A172 (cell line): ENCODE data around the gene GTF3C5. TPM values are rescaled to one million over a fixed set of nuclear protein-coding genes. Genes with fewer than 3 reads are reported as not detected.
A peak's percentile ranks its signal among the peaks of the same experiment; 100 is the strongest.
"Not testable (repeated sequence)": the region's sequence is repeated elsewhere in the genome, so short reads cannot be mapped to it uniquely, and the experiment has no call there.

Experiments
- DNase-seq: peaks from one replicate; pipeline ENCODE4 v3.0.0-alpha.2; 2015; ENCODE audit warnings: low spot score
- total RNA-seq: library from RNA; depleted of rRNA; stranded (reverse); fragments of >200 nt; shearing (Covaris generic); gene quantifications from 2 replicates; pipeline ENCODE4 v1.2.3, GENCODE V29; 2014

GTF3C5 gene
- total RNA-seq, 1 experiment from 2014 or later: 98.4 TPM

DNA sequence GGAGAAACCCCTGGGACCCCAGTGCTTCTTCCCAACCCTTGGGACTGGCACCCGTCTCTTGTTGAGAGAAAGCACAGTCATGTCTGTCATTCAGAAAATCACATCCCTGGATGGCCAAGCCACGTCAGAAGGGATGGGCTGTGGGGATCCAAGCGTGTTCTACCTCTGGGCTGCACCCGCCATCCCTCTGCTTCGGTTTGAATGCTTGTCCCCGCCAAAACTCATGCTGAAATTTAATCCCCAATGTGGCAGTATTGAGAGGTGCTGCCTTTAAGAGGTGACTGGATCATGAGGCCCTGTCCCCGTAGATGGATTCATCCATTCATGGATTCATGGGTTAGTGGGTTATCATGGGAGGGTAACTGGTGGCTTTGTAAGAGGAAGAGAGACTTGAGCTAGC lies 58.0 kb downstream of the GTF3C5 start:
- no peak for DNase-seq

- DNase-seq: no peak
Observed at GRCh38 chr9:133089271-133089671, 58.5 kb downstream of the GTF3C5 start.

- no peak for DNase-seq
Observed at GRCh38 chr9:133090187-133090586, 59.4 kb downstream of the GTF3C5 start.

DNA sequence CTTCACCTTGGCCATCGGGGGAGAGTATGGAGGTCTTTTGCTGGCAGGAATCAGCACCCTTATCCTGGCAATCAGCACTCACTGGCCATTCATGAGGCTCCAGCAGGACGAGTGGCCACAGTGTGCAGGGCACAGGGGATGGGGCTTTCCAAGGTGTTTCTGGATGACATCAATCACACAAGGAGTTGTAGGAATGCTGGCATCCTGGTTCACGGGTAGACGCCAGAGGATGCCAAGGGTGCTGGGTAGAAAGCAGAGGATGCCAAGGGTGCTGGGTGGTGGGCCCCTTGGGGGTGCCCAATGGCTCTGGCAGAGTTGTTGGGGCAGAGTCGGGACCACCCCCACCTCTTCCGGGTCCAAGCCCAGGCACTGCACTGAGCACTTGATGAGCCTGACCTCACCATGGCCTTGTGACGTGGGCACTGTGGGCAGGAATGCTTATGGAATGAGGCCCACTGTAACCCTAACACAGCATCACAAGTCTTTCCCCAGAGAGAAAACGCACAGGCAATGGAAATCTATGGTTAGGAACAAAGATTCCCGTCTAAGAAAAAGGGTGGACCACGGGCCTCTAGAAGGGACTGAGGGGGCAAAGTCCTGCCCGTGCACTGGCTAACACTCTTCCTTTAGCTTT lies 60.1 kb downstream of the GTF3C5 start:
- no peak for DNase-seq

- DNase-seq: not testable (repeated sequence)
Observed at GRCh38 chr9:133094351-133094750, 63.6 kb downstream of the GTF3C5 start.

DNA sequence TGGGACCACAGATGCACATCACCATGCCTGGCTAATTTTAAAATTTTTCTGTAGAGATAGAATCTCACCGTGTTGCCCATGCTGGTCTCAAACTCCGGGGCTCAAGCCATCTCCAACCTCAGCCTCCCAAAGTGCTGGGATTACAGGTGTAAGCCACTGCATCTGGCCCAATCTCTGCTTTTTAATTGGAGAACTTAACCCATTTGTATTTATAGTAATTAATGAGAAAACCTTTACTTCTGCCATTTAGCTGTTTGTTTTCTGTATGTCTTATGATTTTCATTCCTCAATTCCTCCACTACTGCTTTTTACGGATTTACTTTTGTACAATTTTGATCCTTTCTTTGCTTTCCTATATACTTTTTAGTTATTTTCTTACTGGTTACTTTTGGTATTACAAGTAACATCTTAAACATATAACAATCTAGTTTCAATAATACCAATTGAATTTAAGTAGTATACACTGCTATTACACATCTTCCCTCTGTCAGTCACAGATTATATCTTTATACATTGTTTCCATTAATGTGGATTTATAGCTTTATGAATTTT lies 64.1 kb downstream of the GTF3C5 start:
- no peak for DNase-seq

- no peak for DNase-seq
Observed at GRCh38 chr9:133098104-133098754, 67.4 kb downstream of the GTF3C5 start.

GRCh38 chr9:133098871-133099270 lies 68.1 kb downstream of the GTF3C5 start:
- no peak for DNase-seq

GRCh38 chr9:133099726-133100505 lies 69.1 kb downstream of the GTF3C5 start:
- no peak for DNase-seq

DNA sequence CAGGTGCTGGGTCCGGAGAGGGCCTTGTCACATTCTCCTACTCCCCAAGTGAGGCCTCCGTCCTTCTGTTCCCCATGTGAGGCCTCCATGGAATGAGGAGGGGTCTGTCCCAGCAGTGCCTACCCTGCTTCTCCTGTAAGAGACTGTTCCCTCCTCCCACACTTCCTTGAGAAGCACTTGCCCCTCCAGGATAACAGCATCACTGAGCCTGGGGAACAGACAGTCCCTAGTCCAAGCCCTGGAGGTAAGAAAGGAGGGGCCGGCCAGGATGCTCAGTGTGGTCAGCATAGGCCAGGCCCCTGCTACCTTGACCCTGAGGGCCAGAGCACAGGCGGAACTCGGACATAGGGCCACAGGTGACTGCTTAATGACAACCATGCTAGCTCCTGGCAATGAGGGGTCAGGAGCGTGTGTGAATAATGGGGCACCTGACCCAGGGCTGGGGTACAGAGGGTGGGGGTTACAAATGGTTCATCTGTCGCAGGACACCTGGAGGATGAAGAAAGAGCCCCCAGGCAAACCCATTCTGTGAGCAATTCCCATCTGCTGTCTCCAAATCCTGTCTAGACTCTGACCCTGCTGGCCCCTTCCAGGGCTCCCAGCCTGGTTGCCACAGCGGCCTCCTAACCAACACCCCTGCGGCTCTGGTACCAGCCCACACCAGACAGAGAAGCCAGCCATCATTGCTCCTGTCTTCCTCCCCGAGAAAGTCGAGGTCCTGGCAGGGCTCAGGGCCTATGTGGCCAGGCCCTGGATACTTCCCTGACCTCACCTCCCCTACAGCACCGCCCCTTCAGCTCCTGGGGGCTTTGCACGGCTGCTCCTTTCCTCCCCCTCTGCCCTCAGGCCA lies 69.9 kb downstream of the GTF3C5 start:
- DNase-seq: no peak

GRCh38 chr9:133101356-133102189 lies 70.8 kb downstream of the GTF3C5 start:
- DNase-seq: no peak

DNA sequence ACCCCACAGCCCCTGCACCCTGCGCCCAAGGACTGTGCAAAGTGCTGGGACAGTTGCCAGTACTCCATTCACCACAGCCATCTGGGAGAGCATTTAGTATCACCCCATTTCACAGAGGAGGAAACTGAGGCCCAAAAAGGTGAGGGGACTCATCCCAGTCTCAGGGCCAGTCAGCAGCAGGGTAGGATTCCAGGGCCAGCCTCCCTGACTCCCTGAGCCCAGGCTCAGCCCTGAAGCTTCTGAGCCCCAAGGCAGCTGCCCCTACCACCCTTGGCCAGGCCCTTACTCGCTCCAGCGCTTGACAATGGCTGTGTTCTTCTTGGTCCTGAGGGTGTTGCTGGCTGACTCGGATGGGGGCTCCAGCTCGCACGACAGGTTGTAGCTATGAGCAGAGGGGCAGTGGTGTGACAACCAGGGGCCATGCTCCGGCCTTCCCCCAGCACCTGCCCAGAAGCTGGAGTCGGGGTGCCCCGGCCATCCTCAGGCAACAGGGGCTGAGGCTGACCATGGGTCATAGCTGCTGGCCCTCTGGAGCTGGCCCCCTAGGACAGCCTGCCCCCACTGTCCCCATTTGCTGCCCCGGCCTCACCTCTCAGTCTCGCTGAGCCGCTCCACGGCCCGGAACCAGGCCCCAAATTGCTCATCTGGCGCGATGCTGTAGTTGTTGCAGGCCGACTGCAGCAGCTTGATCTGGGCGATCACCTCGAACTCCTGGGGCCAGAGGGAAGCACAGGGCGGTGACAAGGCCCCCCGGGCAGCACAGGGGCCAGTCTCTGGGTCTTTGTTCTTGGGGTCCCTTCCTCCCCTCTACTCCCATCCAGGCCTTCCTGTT lies 71.6 kb downstream of the GTF3C5 start:
- no peak for DNase-seq

DNA sequence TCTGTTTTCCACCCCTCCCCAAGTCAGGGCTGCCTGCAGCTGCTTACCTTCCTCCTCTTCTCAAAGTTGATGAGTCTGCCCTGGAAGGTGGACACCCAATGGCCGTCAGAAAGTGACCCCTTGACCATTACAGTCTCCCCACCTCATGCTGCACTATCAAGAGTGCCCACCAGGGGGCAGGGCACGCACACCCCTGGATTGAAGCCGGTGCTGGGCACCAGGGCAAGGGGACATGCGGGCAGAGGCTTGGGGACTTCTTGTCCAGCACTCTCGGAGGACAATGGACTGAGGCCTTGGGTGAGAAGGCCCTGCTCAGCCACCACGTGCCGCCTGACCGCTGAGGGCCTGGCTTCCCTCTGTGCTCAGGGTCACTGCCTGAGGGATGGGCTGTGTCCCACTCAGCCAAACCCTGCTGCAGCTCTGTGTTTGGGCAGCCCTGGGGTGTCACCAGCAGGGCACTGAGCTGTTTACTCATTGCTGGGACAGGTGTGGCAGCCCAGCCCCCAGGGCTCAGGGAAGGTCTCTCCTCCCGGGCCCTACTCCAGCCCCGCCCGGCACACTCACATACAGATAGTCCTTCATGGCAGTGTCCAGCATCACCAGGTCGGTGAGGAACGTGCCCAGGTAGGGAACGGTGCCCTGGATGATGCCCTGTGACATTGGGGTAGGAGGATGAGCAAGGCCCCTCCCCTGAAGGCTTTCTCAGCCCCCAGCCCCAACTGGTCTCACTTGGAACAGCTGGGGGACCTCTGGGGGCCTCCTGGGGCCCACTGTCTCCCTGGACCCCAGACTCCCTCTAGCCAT lies 72.6 kb downstream of the GTF3C5 start:
- peak; percentile 56 for DNase-seq

DNA sequence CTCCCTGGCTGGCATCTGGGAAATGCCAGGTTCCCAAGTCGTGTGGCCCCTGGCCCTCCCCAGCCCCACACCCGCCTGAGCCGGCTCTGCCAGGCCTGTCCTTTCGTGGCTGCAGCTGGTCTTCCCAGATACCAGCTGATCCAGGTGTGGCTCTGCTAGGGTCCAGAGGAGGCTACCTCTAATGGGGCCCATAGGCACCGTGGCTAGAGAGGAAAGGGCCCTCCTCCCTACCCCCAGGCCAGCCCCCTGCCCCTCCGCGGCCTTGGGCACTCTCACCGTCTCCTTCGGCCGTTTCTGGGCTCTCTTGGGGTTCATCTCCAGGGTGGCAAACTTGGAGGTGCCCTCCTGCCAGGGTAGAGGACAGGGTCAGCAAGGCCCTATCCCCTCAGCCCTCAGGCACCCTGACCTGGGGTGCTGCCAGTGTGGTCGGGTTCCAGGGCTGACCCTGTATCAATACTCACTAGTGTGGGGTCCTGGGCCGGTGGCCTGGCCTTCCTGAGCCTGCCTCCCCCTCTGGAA lies 73.2 kb downstream of the GTF3C5 start:
- no peak for DNase-seq

DNA sequence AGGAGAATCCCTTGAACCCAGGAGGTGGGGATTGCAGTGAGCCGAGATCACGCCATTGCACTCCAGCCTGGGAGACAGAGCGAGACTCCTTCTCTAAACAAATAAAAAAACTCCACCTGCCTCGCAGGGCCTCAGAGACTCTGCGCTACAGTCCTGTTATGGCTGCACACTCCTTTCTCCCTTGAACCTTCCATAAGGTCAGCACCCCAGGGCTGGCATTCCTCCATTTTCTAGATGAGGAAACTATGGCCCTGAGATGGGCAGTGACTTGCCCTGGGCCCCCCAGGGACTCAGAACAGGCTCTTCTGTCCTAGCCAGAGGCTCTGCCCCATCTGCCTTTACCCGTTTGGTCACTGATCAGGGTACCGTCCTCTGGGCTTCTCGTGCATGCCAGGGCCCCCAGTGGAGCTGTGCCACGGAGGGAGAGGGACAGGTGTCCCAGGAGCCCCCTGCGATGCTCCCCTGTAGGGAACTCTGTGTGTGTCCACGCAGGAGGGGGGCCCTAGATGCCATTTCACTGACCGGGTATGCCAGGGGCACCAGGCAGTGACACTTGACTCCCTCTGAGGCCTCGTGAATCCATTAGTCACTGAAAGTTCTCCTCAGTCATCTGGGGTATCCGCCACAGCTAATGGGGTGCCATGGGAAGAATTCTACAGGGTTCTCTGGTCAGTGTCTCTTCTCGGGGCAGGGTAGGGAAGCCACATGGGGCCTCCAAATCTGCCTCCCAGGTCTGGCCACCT lies 74.1 kb downstream of the GTF3C5 start:
- DNase-seq: no peak

- DNase-seq: no peak
Observed at GRCh38 chr9:133105461-133105770, 74.6 kb downstream of the GTF3C5 start.

DNA sequence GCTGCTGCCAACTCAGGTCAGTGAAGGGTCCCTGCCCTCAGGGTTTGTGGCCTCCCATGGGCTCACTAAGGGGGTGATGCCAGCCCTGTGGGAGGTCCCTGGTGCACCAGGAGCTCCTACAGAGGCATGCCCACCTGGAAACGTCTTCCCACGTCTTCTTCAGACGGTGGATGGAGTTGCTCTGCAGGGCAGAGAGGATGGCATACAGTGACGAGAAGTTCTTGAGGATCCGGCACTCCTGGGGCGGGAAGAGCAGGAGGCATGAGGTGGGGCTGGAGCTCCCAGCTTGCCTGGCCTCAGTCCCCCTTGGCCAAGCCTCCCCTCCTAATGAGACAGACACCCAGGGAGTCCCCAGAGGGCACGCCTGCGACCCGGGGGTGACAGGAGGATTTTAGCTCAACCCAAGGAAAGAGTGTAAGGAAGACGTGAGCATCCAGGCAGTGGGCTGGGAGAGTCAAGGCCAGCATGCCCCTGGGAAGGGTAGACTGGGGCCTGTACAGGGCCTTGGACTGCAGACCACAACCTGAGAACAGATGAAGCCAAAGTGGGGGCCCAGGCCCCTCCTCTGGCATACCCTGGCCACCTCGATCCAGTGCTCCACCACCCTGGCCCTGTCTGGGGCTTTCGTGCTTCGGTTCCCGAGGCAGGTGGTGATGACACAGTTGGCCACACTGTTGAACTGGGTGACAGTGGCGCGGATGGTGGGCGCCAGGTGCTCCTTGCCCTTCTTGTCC lies 75.9 kb downstream of the GTF3C5 start:
- DNase-seq: no peak
